ENCODE results near the gene TCTA. TPM values are rescaled to one million over a fixed set of nuclear protein-coding genes. Genes with fewer than 3 reads are reported as not detected.
"Not testable (repeated sequence)": the region's sequence is repeated elsewhere in the genome, so short reads cannot be mapped to it uniquely, and the experiment has no call there.

Gene TCTA
- total RNA-seq, 1 donor from 2014 or later = 16.7 TPM

DNA sequence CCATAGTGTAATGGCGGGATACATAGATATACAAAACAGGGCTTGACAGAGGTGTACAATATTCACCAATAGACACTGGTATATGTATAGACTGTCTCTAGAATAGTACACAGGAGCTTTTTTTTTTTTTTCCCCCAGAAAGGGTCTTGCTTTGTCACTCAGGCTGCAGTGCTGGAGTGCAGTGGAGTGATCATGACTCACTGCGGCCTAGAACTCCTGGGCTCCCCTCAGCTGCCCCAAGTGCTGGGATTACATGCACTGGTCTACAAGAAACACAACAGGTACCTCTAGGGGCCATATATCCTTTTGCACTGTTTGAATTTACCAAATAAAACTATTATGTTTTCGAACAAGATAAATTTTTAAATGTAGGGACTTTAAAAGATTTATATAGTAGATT, 12.8 kb upstream of the TCTA start:
- intact Hi-C loops (cut with DNase I) = no loop called here
- TF ChIP-seq POLR2A (IDR thresholded peaks at IDR 0.05) (no peak), POLR2AphosphoS5 (IDR thresholded peaks at IDR 0.05; ENCODE audit: insufficient read depth in 1 of 2, low read depth in 1 of 2) (no peak)
- TF ChIP-seq, protein P1, sequence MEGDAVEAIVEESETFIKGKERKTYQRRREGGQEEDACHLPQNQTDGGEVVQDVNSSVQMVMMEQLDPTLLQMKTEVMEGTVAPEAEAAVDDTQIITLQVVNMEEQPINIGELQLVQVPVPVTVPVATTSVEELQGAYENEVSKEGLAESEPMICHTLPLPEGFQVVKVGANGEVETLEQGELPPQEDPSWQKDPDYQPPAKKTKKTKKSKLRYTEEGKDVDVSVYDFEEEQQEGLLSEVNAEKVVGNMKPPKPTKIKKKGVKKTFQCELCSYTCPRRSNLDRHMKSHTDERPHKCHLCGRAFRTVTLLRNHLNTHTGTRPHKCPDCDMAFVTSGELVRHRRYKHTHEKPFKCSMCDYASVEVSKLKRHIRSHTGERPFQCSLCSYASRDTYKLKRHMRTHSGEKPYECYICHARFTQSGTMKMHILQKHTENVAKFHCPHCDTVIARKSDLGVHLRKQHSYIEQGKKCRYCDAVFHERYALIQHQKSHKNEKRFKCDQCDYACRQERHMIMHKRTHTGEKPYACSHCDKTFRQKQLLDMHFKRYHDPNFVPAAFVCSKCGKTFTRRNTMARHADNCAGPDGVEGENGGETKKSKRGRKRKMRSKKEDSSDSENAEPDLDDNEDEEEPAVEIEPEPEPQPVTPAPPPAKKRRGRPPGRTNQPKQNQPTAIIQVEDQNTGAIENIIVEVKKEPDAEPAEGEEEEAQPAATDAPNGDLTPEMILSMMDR (IDR thresholded peaks at IDR 0.05) = no peak
- Histone ChIP-seq H3K27me3 (no peaks in the 10 kb centered on the region), H3K27ac (no peak overlapping the region), H3K36me3 (peaks cover 0 to 9% of the 10 kb centered on the region in 2 donors), H3K4me3 (no peak overlapping the region), H3K4me1 (peaks cover 56% of the 10 kb centered on the region), H3K9me3 (no peaks in the 10 kb centered on the region)
- no peak for DNase-seq (ENCODE audit: extremely low spot score in 2 of 2)

- TF ChIP-seq, protein P1 (IDR thresholded peaks at IDR 0.05) = no peak
- no peak for TF ChIP-seq POLR2A (IDR thresholded peaks at IDR 0.05)
- no peaks in the 10 kb centered on the region for H3K27me3 ChIP-seq
- intact Hi-C loops (cut with DNase I) = no loop called here
- H3K4me1 ChIP-seq = peaks cover 56% of the 10 kb centered on the region
- H3K27ac ChIP-seq = no peak overlapping the region
- peaks cover 0 to 9% of the 10 kb centered on the region in 2 donors for H3K36me3 ChIP-seq
- H3K4me3 ChIP-seq = no peak overlapping the region
- no peaks in the 10 kb centered on the region for H3K9me3 ChIP-seq
- DNase-seq (ENCODE audit: extremely low spot score in 2 of 2) = no peak
These were observed 10.5 kb upstream of the TCTA start for GRCh38 chr3:49401766-49402165.

GRCh38 chr3:49403891-49404290, 8.3 kb upstream of the TCTA start:
- DNase-seq (ENCODE audit: extremely low spot score in 2 of 2) = no peak
- Histone ChIP-seq H3K27ac (no peak overlapping the region), H3K27me3 (no peaks in the 10 kb centered on the region), H3K4me1 (peaks cover 54% of the 10 kb centered on the region), H3K4me3 (no peak overlapping the region), H3K9me3 (no peaks in the 10 kb centered on the region), H3K36me3 (peaks cover 0 to 9% of the 10 kb centered on the region in 2 donors)
- TF ChIP-seq, protein P1 (IDR thresholded peaks at IDR 0.05) = no peak
- TF ChIP-seq POLR2A (IDR thresholded peaks at IDR 0.05) (no peak), POLR2AphosphoS5 (IDR thresholded peaks at IDR 0.05; ENCODE audit: insufficient read depth in 1 of 2, low read depth in 1 of 2) (no peak)
- intact Hi-C loops (cut with DNase I) = no loop called here

DNA sequence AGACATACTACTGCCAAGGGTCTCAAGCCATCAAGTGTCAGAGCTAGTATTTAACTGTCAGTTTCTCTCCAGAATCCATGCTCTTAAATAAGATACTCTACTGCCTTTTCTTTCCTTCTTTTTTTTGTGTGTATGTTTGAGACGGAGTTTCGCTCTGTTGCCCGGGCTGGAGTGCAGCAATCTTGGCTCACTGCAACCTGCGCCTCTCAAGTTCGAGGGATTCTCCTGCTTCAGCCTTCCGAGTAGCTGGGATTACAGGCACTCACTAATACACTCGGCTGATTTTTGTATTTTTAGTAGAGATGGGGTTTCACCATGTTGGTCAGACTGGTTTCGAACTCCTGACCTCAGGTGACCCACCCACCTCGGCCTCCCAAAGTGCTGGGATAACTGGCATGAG, 6.7 kb upstream of the TCTA start:
- DNase-seq (ENCODE audit: extremely low spot score in 2 of 2); H3K27me3 ChIP-seq; H3K27ac ChIP-seq; H3K9me3 ChIP-seq; H3K4me3 ChIP-seq; H3K36me3 ChIP-seq: not testable (repeated sequence)
- intact Hi-C loops (cut with DNase I) = loop anchor here (5.0 kb wide), 1 partner anchor 48 kb away; the partner anchor contains the start of gene GPX1
- peaks cover 54% of the 10 kb centered on the region for H3K4me1 ChIP-seq

DNA sequence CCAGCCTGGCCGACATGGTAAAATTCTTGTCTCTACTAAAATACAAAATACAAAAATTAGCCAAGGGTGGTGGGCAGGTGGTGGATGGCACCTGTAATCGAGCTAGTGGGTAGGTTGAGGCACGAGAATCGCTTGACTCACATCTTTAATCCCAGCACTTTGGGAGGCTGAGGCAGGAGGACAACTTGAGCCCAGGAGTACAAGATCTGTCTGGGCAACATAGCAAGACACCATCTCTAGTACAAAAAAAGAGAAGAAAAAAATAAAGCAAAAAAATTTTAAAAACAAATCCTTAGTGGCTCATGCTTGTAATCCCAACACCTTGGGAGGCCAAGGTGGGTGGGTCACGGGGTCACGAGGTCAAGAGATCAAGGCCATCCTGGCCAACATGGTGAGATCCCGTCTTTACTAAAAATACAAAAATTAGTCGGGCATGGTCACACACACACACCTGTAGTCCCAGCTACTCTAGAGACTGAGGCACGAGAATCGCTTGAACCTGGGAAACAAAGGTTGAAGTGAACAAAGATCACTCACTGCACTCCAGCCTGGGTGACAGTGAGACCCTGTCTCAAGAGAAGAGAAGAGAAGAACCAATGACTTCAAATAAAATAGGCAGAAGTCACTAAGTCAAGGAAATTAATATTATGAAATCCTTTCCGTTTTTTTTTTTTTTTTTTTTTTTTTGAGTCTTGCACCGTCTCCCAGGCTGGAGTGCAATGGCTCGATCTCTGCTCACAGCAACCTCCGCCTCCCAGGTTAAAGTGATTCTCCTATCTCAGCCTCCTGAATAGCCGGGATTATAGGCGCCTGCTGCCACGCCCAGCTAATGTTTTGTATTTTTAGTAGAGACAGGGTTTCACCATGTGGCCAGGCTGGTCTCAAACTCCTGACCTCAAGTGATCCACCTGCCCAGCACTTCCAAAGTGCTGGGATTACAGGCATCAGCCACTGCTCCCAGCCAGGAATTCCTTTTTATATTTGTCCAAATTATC, 5.4 kb upstream of the TCTA start:
- DNase-seq (ENCODE audit: extremely low spot score in 2 of 2) = no peak
- peak overlapping the region; percentile 7 for H3K27ac ChIP-seq

More for the DNA sequence above, 5.4 kb upstream of the TCTA start:
- Histone ChIP-seq H3K4me3 (no peak overlapping the region), H3K4me1 (peaks cover 56% of the 10 kb centered on the region), H3K36me3 (peaks cover 0 to 9% of the 10 kb centered on the region in 2 donors), H3K9me3 (no peaks in the 10 kb centered on the region), H3K27me3 (no peaks in the 10 kb centered on the region)
- TF ChIP-seq POLR2A (IDR thresholded peaks at IDR 0.05) (no peak), POLR2AphosphoS5 (IDR thresholded peaks at IDR 0.05; ENCODE audit: insufficient read depth in 1 of 2, low read depth in 1 of 2) (no peak)
- TF ChIP-seq, protein P1 (IDR thresholded peaks at IDR 0.05) = no peak
- intact Hi-C loops (cut with DNase I) = loop anchor here (5.0 kb wide), 1 partner anchor 50 kb away; the partner anchor contains the start of gene GPX1
